ENCODE measurements around the gene PAN2. TPM values are rescaled to one million over a fixed set of nuclear protein-coding genes. Genes with fewer than 3 reads are reported as not detected.
A peak's percentile ranks its signal among the peaks of the same experiment; 100 is the strongest.
"Not testable (repeated sequence)": the region's sequence is repeated elsewhere in the genome, so short reads cannot be mapped to it uniquely, and the experiment has no call there.

PAN2 gene
- polyA plus RNA-seq, 6 donors from 2014 or later: 10.0 to 15.3 (median 13.6) TPM

GRCh38 chr12:56297400-56297799 lies 36.4 kb downstream of the PAN2 start:
- Mint-ChIP-seq H3K36me3 (no peaks in the 10 kb centered on the region), H3K4me1 (peaks cover 50 to 73% (median 60%) of the 10 kb centered on the region in 3 donors), H3K27ac (peak overlapping the region in 4 of 6 donors; percentile 23 to 80 (median 54)), H3K4me3 (peak overlapping the region in 5 of 8 donors; percentile 25 to 65 (median 55)), H3K27me3 (no peaks in the 10 kb centered on the region), H3K9me3 (no peaks in the 10 kb centered on the region)
- ATAC-seq (ENCODE audit: low read depth in 2 of 2) (no peak), DNase-seq (no peak)

GRCh38 chr12:56296295-56296694 lies 37.5 kb downstream of the PAN2 start:
- no peak for DNase-seq
- Mint-ChIP-seq H3K4me1 (peaks cover 50 to 68% (median 55%) of the 10 kb centered on the region in 3 donors), H3K9me3 (no peaks in the 10 kb centered on the region), H3K27me3 (no peaks in the 10 kb centered on the region), H3K36me3 (no peaks in the 10 kb centered on the region), H3K4me3 (peak overlapping the region in 4 of 8 donors; percentile 2 to 78 (median 32)), H3K27ac (peak overlapping the region; percentile 23 to 85 (median 63))
- no peak for ATAC-seq (ENCODE audit: low read depth in 2 of 2)

GRCh38 chr12:56293795-56294194 lies 40.0 kb downstream of the PAN2 start:
- no peaks in the 10 kb centered on the region for H3K27me3 Mint-ChIP-seq
- no peaks in the 10 kb centered on the region for H3K36me3 Mint-ChIP-seq
- no peak overlapping the region for H3K27ac Mint-ChIP-seq
- H3K9me3 Mint-ChIP-seq: no peaks in the 10 kb centered on the region
- peaks cover 33 to 50% (median 35%) of the 10 kb centered on the region in 3 donors for H3K4me1 Mint-ChIP-seq
- ATAC-seq (ENCODE audit: low read depth in 2 of 2): no peak
- H3K4me3 Mint-ChIP-seq: peak overlapping the region in 1 of 8 donors; percentile 25
- no peak for DNase-seq

- H3K27ac Mint-ChIP-seq: no peak overlapping the region
Observed at GRCh38 chr12:56288705-56289387, 45.0 kb downstream of the PAN2 start.

GRCh38 chr12:56286044-56286830 lies 47.6 kb downstream of the PAN2 start:
- Mint-ChIP-seq H3K27me3 (no peaks in the 10 kb centered on the region), H3K9me3 (no peaks in the 10 kb centered on the region), H3K27ac (peak overlapping the region in 4 of 6 donors; percentile 6 to 83 (median 50)), H3K36me3 (peaks cover 8 to 15% of the 10 kb centered on the region in 2 donors), H3K4me3 (no peak overlapping the region), H3K4me1 (peaks cover 1 to 14% (median 3%) of the 10 kb centered on the region in 3 donors)
- DNase-seq (no peak), ATAC-seq (ENCODE audit: low read depth in 2 of 2) (no peak)

More at GRCh38 chr12:56288705-56289387, 45.0 kb downstream of the PAN2 start:
- Mint-ChIP-seq H3K36me3 (peaks cover 8% of the 10 kb centered on the region in 2 donors), H3K4me1 (peaks cover 6 to 23% (median 11%) of the 10 kb centered on the region in 3 donors), H3K4me3 (no peak overlapping the region), H3K27me3 (no peaks in the 10 kb centered on the region), H3K9me3 (no peaks in the 10 kb centered on the region)
- ATAC-seq (ENCODE audit: low read depth in 2 of 2) (no peak), DNase-seq (no peak)

- peaks cover 12 to 15% of the 10 kb centered on the region in 2 donors for H3K36me3 Mint-ChIP-seq
- H3K27me3 Mint-ChIP-seq; H3K9me3 Mint-ChIP-seq; H3K4me3 Mint-ChIP-seq; H3K27ac Mint-ChIP-seq; DNase-seq; ATAC-seq (ENCODE audit: low read depth in 2 of 2): not testable (repeated sequence)
- peaks cover 0 to 15% (median 2%) of the 10 kb centered on the region in 3 donors for H3K4me1 Mint-ChIP-seq
Observed at GRCh38 chr12:56284263-56284662, 49.5 kb downstream of the PAN2 start.

GRCh38 chr12:56282579-56282978 lies 51.2 kb downstream of the PAN2 start:
- Mint-ChIP-seq H3K27me3 (no peaks in the 10 kb centered on the region), H3K36me3 (peaks cover 12 to 15% of the 10 kb centered on the region in 2 donors), H3K4me1 (peaks cover 0 to 12% (median 2%) of the 10 kb centered on the region in 3 donors), H3K9me3 (no peaks in the 10 kb centered on the region), H3K4me3 (no peak overlapping the region), H3K27ac (peak overlapping the region in 4 of 6 donors; percentile 16 to 80 (median 56))
- DNase-seq: no peak
- no peak for ATAC-seq (ENCODE audit: low read depth in 2 of 2)

- ATAC-seq (ENCODE audit: low read depth in 2 of 2): no peak
- Mint-ChIP-seq H3K9me3 (no peaks in the 10 kb centered on the region), H3K27me3 (no peaks in the 10 kb centered on the region), H3K36me3 (peaks cover 12 to 15% of the 10 kb centered on the region in 2 donors), H3K4me3 (no peak overlapping the region), H3K4me1 (peaks cover 0 to 12% (median 2%) of the 10 kb centered on the region in 3 donors), H3K27ac (peak overlapping the region in 4 of 6 donors; percentile 16 to 80 (median 64))
- DNase-seq: no peak
Observed at GRCh38 chr12:56282030-56282429, 51.8 kb downstream of the PAN2 start.

- peaks cover 12 to 18% of the 10 kb centered on the region in 2 donors for H3K36me3 Mint-ChIP-seq
- H3K4me3 Mint-ChIP-seq: no peak overlapping the region
Observed at GRCh38 chr12:56280849-56281248, 53.0 kb downstream of the PAN2 start.

GRCh38 chr12:56278905-56279304 lies 54.9 kb downstream of the PAN2 start:
- H3K4me3 Mint-ChIP-seq: no peak overlapping the region
- no peak for DNase-seq
- ATAC-seq (ENCODE audit: low read depth in 2 of 2): no peak
- peaks cover 16 to 26% of the 10 kb centered on the region in 2 donors for H3K36me3 Mint-ChIP-seq
- no peaks in the 10 kb centered on the region for H3K9me3 Mint-ChIP-seq
- no peak overlapping the region for H3K27ac Mint-ChIP-seq
- no peaks in the 10 kb centered on the region for H3K27me3 Mint-ChIP-seq
- peaks cover 0 to 6% (median 2%) of the 10 kb centered on the region in 3 donors for H3K4me1 Mint-ChIP-seq

More at GRCh38 chr12:56280849-56281248, 53.0 kb downstream of the PAN2 start:
- no peaks in the 10 kb centered on the region for H3K27me3 Mint-ChIP-seq
- DNase-seq: no peak
- H3K4me1 Mint-ChIP-seq: peaks cover 0 to 6% (median 2%) of the 10 kb centered on the region in 3 donors
- no peaks in the 10 kb centered on the region for H3K9me3 Mint-ChIP-seq
- no peak for ATAC-seq (ENCODE audit: low read depth in 2 of 2)
- peak overlapping the region in 3 of 6 donors; percentile 21 to 64 (median 60) for H3K27ac Mint-ChIP-seq

GRCh38 chr12:56274299-56274698 lies 59.5 kb downstream of the PAN2 start:
- H3K4me3 Mint-ChIP-seq: no peak overlapping the region

GRCh38 chr12:56272468-56272867 lies 61.3 kb downstream of the PAN2 start:
- not testable (repeated sequence) for H3K9me3 Mint-ChIP-seq; ATAC-seq (ENCODE audit: low read depth in 2 of 2); DNase-seq; H3K4me1 Mint-ChIP-seq; H3K4me3 Mint-ChIP-seq; H3K27me3 Mint-ChIP-seq
- Mint-ChIP-seq H3K27ac (peak overlapping the region in 2 of 6 donors; percentile 12 to 29), H3K36me3 (peaks cover 16 to 18% of the 10 kb centered on the region in 2 donors)

More at GRCh38 chr12:56274299-56274698, 59.5 kb downstream of the PAN2 start:
- ATAC-seq (ENCODE audit: low read depth in 2 of 2) (no peak), DNase-seq (no peak)
- peaks cover 16 to 18% of the 10 kb centered on the region in 2 donors for H3K36me3 Mint-ChIP-seq
- H3K27me3 Mint-ChIP-seq: no peaks in the 10 kb centered on the region
- no peaks in the 10 kb centered on the region for H3K9me3 Mint-ChIP-seq
- no peaks in the 10 kb centered on the region for H3K4me1 Mint-ChIP-seq
- H3K27ac Mint-ChIP-seq: no peak overlapping the region

GRCh38 chr12:56271031-56271430 lies 62.8 kb downstream of the PAN2 start:
- H3K4me3 Mint-ChIP-seq: peak overlapping the region in 1 of 8 donors; percentile 89
- peaks cover 15 to 16% of the 10 kb centered on the region in 2 donors for H3K36me3 Mint-ChIP-seq
- peaks cover 16 to 21% (median 16%) of the 10 kb centered on the region in 3 donors for H3K4me1 Mint-ChIP-seq
- DNase-seq: no peak
- H3K27me3 Mint-ChIP-seq: no peaks in the 10 kb centered on the region
- no peak for ATAC-seq (ENCODE audit: low read depth in 2 of 2)
- H3K27ac Mint-ChIP-seq: peak overlapping the region in 4 of 6 donors; percentile 45 to 85 (median 62)
- no peaks in the 10 kb centered on the region for H3K9me3 Mint-ChIP-seq
